Posterior cingulate gyrus (tissue), 11 donors: ENCODE results near the gene CWF19L2.
"Not testable (repeated sequence)": the region's sequence is repeated elsewhere in the genome, so short reads cannot be mapped to it uniquely, and the experiment has no call there.

Source experiments
- DNase-seq, 10 donors: peaks; one replicate each; pipeline versions ENCODE4 v3.0.0 to v3.0.0-alpha.2; 2020 to 2021; ENCODE audit warnings: mixed read lengths in 3 of 10
- intact Hi-C: fragments of 100-400 bp; cut with DNase I; formaldehyde crosslinking; loops from one replicate; pipeline ENCODE4 v1.15.1; 2023

The CWF19L2 gene

DNA sequence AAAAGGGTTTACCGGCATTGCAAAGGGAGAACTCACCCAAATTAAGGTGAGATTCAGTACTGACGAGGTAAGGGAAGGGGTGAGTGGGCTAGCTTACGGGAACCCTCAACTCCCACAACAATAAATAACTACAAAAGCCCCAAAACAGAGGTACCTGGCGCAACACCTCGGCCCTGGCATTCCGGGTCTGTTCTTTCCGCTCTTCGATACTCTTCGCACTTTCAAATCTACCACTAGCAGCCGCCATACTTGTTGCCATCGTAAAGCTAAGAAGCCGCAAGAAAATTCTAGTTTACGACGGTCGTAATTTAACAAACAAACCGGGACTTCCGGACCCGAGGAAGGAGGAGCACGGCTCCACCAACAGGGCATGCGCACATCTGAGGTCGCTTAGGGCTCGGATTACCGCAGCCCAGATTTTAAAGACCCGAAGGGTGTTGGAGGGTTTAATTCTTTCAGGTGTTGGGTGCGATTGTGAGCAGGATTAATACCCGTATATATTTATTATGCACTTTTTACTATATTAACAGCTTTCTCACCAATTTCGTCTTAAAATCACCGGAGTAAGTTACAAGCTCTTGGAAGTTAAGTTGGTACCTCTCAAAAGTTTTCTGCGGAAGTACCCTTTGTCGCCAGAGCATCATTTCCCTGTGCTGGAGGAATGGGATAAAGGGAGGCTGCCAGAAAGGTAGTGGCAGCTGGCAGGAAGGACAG, at the start of gene CWF19L2:
TSS of gene CWF19L2 (minus strand) at position 268 of the 714 bp plus-strand sequence. CDS start at position 259, 9 bp downstream.
- intact Hi-C loops, result loop anchor here (10.0 kb wide), 1 partner anchor 1373 kb away; no protein-coding TSS in a partner anchor
- peak; percentile 78 to 97 (median 86) for DNase-seq

DNA sequence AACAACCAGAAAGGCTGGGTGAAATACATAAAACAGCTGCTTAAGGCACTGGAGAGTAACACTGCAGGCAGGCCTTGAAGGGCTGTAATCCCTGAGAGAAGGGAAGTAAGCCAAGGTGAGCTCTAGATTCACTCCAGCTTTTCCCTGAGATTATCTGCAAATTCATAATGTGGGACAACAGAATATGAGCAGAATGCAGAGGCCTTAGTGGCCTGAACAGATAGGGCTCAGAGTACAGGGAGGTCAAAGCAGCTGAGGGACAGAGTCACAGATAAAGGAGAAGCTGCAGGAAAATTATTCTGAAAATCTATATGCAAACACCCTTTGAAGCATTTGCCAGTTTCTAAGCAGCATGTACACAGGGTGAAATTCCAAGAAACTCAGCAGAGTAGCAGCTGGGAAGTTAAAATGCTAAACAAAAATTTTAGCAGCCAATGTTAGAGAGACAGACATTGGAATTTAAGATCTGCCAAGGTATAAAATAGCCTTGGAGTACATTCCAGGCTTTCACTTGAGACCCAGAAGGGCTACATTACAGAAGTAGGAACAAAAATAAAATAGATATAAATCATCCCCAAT, 48.1 kb upstream of the CWF19L2 start:
- no peak for DNase-seq
- intact Hi-C loops, result no loop called here

DNA sequence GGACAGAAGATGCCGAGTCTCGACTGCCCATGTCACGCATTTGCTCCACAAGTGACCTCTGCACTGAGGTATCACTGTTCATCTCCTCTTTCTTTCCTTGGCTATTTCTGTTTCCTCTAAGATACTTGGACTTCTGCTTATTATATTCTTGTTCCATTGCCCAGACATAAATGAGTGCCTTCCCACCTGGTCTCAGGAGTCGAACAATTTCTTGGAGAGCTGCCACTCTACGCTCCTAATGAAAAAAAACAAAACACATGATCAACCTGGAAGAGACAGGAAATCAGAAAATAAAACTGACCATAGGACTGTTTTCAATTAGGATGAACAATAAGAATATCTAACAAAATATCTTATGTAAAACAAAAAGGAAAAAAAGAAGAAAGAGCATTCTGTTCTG, 47.4 kb upstream of the CWF19L2 start:
- no peak for DNase-seq
- intact Hi-C loops, result no loop called here

DNA sequence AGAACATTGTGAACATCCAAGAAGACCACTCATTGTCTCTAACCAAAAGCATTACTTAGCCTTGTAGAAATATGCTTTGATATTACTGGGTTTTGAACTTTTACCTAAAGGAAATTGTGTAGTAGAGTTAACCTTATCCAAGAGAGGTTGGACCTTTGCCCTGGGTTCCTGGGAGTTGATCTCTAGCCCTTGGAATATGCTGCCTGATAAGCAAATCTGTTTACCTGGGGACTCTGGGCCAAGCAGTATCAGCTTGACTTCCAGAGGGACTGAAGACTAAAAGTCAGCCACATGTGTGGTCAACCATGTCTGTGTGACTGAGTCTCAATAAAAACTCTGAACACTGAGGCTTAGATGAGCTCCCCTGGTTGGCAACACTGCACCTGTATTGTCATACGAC, 44.1 kb upstream of the CWF19L2 start:
- no peak for DNase-seq
- intact Hi-C loops, result no loop called here

DNA sequence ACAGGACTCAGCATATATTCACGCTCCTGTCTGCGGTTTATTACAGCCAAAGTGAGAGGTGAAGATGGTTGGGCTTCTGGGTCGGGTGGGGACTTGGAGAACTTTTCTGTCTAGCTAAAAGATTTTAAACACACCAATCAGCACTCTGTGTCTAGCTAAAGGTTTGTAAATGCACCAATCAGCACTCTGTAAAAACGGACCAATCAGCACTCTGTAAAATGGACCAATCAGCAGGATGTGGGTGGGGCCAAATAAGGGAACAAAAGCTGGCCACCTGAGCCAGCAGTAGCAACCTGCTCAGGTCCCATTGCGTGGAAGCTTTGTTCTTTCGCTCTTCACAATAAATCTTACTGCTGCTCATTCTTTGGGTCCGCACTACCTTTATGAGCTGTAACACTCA, 39.7 kb upstream of the CWF19L2 start:
- intact Hi-C loops, DNase-seq: not testable (repeated sequence)

DNA sequence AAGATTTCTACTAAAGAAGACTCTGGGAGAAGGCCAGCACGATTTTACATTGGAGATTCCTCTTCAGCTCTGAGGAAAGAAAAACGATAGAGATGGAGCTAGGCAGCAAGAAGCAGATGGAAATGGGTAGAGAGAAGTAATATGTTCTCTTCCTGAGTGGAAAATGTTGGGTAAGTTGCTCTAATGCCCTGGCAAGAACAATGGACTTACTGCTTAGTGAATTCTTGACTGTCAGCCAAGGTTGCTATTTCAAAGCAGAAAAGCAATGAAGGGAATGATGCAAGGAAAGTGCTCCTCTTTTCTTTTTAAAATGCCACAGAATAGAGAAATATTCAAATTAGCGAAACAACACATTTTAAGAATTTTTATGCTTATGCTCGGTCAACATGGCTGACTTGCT, 38.4 kb upstream of the CWF19L2 start:
- intact Hi-C loops, result no loop called here
- DNase-seq, result no peak

DNA sequence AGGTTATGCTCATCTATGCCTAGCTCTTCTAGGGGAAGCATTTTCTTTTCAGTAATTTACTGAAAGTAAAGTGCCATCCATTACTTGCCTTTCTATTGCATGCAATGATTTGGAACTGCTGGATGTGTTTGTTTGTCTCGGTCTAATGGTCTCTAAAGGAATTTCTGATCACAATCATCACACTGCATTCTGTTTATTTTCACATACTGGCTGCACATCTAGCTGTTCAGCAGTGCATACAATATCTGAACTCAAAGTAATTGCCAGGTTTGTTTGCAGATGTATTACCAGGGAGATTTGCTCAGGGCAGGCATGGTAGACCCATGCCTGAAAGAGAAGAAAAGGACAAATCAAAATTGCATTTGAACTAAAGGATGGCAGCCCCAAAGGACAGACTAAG, 36.4 kb upstream of the CWF19L2 start:
- intact Hi-C loops, result no loop called here
- no peak for DNase-seq

DNA sequence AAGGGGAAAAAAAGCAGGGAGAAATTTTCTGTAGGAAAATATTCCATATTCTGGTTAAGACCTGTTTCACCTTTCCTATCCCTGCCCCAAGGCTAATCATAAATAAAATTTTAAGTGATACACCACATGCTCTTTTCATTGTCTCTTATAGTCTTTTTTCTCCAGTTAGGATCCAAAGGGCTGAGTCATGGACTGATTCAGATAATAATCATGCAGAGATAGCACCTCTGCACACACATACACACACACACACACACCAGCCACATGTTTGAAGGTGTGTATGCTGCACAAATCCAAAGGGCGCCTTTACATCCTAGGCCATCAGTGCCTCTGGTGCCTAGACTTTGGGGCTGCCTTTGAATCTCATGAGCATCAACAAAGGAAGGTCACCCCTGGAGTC, 35.5 kb upstream of the CWF19L2 start:
- intact Hi-C loops, result no loop called here
- DNase-seq, result no peak

DNA sequence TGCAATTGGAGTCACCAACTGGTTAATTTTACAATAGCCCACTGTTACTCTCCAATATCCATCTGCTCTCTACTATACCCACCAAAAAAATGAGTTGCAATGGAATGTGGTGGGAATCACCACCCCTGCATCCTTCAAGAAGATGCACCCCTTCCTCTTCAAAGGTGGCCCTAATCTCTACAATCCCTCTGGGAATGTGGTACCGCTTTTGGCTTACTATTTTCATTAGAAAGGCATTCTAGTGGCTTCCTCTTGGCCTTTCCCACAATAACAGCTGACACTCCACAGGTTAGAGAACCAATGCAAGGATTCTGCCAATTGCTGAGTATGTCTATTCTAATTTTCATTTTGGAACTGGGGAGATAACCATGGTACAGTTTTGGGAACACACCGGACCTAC, 33.2 kb upstream of the CWF19L2 start:
- DNase-seq, result no peak
- intact Hi-C loops, result no loop called here

DNA sequence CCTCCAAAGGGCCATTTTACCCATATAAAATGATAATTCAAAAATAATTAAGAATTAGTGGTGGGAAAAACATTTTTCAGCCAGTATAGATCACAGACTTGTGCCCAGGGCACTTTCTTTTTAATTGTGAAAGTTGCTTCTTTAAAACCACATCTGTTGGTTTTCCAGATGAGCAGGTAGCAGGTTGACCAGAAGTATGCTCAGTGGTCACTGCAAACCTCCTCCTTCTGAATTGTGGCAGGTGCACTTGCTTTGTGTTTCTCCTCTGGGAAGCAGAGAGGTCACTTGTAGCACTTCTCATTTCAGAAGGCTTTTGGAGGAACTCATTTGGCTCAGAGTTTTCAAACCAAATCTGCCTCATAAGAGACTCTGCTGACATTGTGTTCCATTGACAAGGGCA, 24.6 kb upstream of the CWF19L2 start:
- no peak for DNase-seq
- intact Hi-C loops, result no loop called here

DNA sequence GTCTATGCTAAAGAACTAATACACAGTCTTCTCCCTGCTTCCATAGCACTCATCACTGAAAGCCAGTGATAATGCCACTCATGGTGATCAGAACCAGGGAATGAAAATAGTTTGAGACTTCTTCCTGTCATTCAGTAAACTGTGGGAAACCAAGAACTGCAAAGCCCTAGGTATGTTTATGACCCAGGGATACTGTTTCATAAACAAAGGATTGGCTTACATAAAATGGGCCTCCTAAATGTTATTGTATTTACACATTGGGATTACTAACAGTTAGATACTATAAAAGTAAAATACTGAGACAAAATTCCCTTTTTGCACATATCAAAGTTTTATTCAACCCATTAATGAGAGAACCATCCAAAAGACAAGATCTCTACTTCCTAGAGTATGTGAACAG, 21.3 kb upstream of the CWF19L2 start:
- DNase-seq, result no peak
- intact Hi-C loops, result no loop called here

DNA sequence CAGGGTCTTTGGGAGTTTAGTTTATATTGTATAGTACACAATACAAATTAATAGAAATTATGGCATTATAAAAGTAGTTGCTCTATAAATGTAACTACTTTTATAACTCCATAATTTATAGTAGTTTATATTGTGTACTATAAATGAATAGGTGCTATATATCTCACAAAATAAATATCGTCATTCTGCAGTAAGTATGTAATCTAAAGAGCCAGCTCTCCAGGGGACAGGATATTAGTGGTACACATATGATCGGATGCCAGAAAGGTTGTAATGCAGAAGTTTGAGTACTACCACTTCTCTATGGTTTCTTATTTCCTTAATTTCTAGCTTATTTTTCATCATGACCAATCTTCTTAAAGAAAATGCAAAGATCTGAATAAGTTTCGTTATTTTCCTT, 20.2 kb upstream of the CWF19L2 start:
- no peak for DNase-seq
- intact Hi-C loops, result no loop called here

DNA sequence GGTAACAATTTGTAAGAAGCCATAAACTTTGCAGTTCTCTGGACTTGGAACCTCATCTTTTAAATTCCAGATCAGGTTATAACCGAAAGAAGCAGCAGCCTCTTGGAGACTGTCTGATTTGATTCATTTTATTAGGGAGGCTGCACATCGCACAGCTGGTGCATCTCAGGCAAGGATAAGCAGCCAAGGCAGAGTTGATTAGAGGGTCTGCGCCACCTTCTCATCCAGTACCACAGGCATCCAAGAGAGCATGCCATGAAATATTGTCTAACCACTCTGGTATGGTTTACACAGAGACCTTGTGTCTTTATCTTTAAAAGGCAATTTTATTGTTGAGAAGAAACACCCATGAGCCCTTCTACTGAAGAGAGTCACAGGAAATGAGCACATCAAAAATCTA, 16.2 kb upstream of the CWF19L2 start:
- no peak for DNase-seq
- intact Hi-C loops, result no loop called here

DNA sequence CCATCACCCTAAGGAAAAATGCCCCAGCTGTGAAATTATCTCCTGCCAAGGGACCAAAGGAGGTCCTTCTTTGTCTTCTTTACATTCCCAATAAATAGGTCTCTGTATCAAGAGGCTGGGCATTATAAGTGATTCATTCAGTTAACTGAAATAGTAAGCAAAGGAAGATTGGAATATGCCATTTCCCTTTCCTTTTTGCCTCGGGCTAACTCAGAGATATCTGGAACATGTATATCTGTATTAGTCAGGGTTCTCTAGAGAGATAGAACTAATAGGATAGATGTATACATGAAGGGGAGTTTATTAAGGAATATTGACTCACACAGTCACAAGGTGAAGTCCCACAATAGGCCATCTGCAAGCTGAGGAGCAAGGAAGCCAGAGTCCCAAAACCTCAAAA, 15.3 kb upstream of the CWF19L2 start:
- intact Hi-C loops, result no loop called here
- no peak for DNase-seq

DNA sequence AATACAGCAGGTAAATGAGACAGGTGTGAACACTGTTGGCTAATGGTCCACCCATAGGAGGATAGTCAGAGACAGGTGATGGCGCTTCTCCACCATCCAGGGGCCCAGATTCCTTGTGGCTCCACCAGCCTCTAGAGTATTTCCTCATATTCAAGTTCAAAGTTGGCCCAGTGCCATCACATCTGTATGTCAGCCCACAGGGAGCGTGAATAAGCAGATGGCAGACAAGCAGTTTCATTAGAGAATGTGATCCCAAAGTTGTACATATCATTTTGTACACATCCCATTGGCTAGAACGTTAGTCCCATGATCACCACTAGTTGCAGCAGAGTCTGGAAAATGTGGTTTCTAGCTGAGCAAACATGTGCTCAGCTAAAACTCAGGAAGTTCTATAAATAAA, 11.0 kb upstream of the CWF19L2 start:
- DNase-seq, result no peak

DNA sequence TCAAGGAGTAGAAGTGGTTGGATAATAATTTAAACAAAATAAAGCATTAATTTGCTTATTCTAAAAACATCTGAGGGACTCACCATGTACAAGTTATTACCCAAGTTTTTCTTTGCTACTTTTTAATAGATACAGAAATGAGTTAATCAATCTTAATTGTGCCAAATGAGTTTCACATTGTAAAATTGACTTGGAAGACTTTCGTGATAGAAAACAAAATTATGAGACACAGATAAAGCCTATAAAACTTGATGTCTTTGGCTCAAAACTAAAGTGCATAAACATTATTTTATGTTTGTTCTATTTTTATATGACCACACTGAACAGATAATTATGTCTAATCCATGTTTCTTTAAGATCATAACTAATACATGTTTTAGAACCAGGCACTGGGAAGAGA, 10.1 kb upstream of the CWF19L2 start:
- DNase-seq, result no peak
- intact Hi-C loops, result no loop called here

More for the DNA sequence above, 11.0 kb upstream of the CWF19L2 start:
- intact Hi-C loops, result no loop called here

DNA sequence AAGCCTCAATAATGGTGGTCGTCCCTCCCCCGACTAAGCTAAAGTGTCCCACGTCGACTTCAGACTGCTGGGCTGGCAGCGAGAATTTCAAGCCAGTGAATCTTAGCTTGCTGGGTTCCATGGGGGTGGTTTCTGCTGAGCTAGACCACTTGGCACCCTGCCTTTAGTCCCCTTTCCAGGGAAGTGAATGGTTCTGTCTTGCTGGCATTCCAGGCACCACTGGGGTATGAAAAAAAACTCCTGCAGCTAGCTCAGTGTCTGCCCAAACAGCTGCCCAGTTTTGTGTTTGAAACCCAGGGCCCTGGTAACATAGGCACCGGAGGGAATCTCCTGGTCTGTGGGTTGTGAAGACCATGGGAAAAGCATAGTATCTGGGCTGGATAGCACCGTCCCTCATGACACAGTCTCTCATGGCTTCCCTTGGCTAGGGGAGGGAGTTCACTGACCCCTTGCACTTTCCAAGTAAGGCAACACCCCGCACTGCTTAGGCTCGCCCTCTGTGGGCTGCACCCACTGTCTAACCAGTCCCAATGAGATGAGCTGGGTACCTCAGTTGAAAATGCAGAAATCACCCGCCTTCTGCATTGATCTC, 8.7 kb upstream of the CWF19L2 start:
- DNase-seq, intact Hi-C loops: not testable (repeated sequence)

DNA sequence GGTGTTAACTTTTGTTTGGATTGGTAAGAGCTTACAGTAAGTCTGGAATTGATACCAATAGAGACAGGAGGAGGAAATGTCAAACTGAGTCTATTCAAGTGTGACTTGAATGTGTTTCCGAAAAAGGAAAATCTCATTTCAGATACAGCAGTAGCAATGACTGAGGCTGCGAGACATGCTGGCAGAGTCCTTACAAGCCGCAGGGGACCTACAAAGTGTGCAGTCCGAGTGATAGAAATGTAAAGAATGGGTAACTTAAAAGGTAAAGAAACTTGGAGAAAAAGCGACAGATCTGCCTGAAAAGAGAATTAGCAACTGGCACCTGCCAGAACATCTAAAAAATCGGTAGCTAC, 444 bp downstream of the CWF19L2 start:
- intact Hi-C loops, result loop anchor here (10.0 kb wide), 1 partner anchor 1372 kb away; no protein-coding TSS in a partner anchor
- no peak for DNase-seq

DNA sequence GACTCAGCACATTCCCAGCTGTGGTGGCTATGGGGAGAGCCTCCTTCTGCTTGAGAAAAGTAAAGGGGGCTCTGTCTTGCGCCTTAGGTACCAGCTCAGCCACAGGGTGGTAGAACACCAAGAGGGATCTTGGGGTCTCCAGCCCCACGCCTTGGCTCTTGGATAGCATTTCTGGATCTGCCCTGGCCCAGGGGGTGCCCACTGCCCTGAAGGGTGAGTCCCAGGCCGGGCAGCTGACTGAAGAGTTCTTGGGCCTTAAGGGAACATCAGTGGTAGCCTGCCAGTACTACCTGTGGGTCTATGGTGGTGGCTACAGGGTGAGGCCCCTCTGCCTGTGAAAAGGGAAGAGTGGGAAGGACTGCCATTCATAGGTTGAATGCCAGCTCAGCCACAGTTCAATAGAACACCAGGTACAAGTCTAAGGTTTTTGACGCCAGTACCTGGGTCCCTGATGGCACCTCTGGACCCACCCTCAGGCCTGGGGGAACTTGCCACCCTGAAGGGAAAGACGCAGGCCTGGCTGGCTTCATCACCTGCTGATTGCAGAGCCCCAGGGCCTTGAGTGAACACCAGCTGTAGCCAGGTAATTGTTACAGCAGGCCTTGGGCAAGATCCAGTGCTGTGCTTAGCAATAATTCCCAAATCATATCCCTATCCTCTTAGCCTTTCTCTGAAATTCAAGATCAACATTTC, 3.9 kb downstream of the CWF19L2 start:
- DNase-seq, result peak in 2 of 10 donors; percentile 62 to 72
- intact Hi-C loops, result loop anchor here (10.0 kb wide), 1 partner anchor 1369 kb away; no protein-coding TSS in a partner anchor

DNA sequence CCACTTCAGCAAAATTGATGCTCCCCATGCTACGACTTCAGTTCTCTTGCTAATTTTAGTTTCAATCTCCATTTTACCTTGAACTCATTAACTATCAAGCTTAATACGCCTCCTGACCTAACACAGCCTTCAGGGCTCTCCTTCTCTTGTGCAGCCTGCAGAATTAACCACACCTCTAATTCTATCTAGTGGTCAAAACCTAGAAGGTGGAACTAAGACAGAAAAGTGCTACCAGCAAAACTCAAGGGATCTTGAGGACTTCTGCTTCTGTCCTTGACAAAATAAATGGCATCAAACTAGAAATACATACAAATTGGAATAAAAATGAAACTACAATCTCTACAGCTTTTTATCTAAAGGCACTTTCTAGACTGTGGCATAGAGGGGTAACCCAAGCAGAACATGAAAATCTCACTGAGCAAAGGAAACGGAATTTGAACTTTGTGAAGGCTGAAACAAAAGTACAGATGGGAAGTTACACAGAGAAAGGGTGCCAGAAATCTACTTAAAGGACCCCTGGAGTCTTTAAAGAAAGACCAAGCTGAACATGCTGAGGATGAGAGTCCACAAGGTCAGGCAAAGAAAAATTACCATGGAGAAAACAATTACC, 10.7 kb downstream of the CWF19L2 start:
- intact Hi-C loops, result no loop called here

DNA sequence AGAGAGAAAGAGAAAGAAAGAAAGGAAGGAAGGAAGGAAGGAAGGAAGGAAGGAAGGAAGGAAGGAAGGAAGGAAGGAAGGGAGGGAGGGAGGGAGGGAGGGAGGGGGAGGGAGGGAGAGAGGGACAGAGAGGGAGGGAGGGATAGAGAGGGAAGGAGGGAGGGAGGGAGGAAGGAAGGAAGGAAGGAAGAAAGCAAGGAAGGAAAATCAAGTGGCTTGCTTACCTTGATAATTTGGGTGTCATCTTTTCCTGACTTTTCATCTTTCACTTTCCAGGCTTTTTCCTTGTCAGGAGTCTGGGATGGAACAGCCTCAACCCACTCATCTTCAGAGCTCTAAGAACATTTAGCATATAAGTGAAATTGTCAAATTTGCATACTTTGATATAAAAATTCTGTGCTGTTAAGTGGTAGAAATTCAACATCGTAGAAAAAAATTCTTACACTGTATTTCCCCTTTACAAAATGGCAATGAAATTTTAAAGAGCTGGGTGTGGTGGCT, 14.9 kb downstream of the CWF19L2 start:
- no peak for DNase-seq
- intact Hi-C loops, result no loop called here

More for the DNA sequence above, 10.7 kb downstream of the CWF19L2 start:
- no peak for DNase-seq
